Smooth muscle cell of the brain vasculature (primary cell): ENCODE measurements around the gene DBI.
"Not testable (repeated sequence)": the region's sequence is repeated elsewhere in the genome, so short reads cannot be mapped to it uniquely, and the experiment has no call there.

Source experiments
- DNase-seq: peaks from one replicate; pipeline ENCODE4 v3.0.0-alpha.2; 2012; ENCODE audit warnings: low read depth, low spot score

Gene DBI

GRCh38 chr2:119365436-119365835 is 1.3 kb upstream of the DBI start:
- no peak for DNase-seq

- no peak for DNase-seq
These were observed 572 bp upstream of the DBI start for GRCh38 chr2:119366161-119366648.

GRCh38 chr2:119367472-119368099 is 809 bp downstream of the DBI start:
- DNase-seq, result no peak

GRCh38 chr2:119369845-119370244 is 3.1 kb downstream of the DBI start:
- no peak for DNase-seq

GRCh38 chr2:119371111-119371510 is 4.3 kb downstream of the DBI start:
- DNase-seq, result no peak

- no peak for DNase-seq
These were observed 6.2 kb downstream of the DBI start for GRCh38 chr2:119372778-119373568.

- not testable (repeated sequence) for DNase-seq
These were observed 7.3 kb downstream of the DBI start for GRCh38 chr2:119373907-119374745.

- DNase-seq, result not testable (repeated sequence)
These were observed 9.6 kb downstream of the DBI start for GRCh38 chr2:119376406-119376805.

- DNase-seq, result no peak
These were observed 10.0 kb downstream of the DBI start for GRCh38 chr2:119376810-119377209.

GRCh38 chr2:119377294-119377992 is 10.7 kb downstream of the DBI start:
- DNase-seq, result no peak

GRCh38 chr2:119377993-119378345 is 11.2 kb downstream of the DBI start:
- no peak for DNase-seq

GRCh38 chr2:119378566-119378965 is 11.8 kb downstream of the DBI start:
- no peak for DNase-seq

- no peak for DNase-seq
These were observed 16.8 kb downstream of the DBI start for GRCh38 chr2:119383410-119384140.

GRCh38 chr2:119384971-119385370 is 18.2 kb downstream of the DBI start:
- DNase-seq, result no peak

GRCh38 chr2:119385466-119385865 is 18.7 kb downstream of the DBI start:
- no peak for DNase-seq

- peak; percentile 40 for DNase-seq
These were observed 20.8 kb downstream of the DBI start for GRCh38 chr2:119387381-119388129.

GRCh38 chr2:119389615-119390306 is 23.0 kb downstream of the DBI start:
- DNase-seq, result no peak

- DNase-seq, result no peak
These were observed 27.4 kb downstream of the DBI start for GRCh38 chr2:119393971-119394748.

- no peak for DNase-seq
These were observed 30.4 kb downstream of the DBI start for GRCh38 chr2:119397196-119397595.
